DLD1 (cell line): ENCODE measurements around the gene RAB21.
"Not testable (repeated sequence)": the region's sequence is repeated elsewhere in the genome, so short reads cannot be mapped to it uniquely, and the experiment has no call there.

Experiments
- in situ Hi-C: cut with HindIII; loops from 2 replicates; pipeline ENCODE4 v1.10.0; 2017; ENCODE audit warnings: low sequenced_read_pairs

Gene RAB21

DNA sequence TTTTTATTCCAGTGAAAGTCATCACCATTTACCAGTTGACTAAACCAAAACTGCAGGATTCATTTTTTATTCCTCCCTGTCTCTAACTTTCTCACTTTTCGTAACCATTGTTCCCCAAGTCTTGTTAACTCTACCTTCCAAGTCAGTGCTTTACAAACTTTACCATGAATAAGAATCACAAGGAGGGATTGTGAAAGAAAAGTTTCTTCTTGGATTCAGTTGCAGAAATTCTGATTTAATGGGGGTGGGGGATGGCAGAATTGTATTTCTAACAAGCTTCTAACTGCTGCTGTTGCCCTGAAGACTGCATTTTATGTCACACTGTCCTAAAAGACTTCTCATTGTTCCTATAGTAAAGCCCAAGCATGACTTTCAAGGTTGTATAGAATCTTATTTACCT is 5.0 kb upstream of the RAB21 start:
- in situ Hi-C loops = no loop called here

DNA sequence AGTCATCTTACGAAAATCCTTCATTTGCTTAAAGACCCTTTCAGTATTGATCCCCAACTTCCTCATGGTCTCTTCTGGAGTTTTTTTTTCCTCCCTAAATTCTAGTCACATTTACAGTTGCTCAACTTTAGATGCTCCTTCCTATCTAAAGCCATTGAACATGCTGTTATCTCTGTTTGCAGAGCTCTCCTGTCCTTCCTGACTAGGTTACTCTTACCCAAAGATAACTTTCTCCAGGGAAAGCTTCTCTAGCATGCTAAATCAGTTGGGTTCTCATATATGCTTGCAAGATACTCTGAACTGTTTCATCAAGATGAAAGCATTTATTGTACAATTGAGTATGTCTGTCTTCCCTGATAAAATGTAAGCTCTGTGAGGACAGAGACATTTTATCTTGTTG is 1.8 kb upstream of the RAB21 start:
- in situ Hi-C loops = no loop called here

DNA sequence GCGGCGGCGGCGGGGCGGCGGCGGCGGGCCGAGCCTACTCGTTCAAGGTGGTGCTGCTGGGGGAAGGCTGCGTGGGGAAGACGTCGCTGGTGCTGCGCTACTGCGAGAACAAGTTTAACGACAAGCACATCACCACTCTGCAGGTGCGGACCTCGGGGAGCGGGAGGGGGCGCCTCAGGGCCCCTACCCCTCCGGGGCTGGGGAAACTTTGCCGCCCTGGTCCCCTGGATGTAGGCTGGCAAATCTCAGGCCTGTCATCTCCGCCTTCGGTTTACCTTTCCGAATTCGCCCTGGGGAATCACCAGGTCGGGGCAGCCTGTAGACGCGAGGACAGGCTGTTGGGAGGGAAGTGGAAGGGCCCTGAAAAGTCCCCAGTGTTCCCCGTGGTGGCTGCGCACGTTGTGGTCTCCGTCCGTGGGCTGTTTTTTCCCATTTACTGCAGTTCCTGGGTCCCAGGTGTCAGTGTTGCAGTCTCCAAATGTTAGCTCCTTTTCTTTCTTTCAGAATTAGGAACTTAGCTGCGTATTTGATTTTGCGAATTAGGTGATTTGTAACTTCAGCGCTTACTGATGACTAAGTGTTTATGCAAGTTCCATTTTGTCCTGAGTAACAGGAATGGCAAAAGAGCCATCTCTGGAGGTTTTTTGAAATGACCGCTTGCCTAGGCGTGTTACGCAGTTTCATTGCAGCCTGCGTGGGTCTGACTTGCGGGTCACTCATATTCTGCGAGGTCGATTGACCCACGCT is 656 bp downstream of the RAB21 start:
- in situ Hi-C loops = no loop called here

DNA sequence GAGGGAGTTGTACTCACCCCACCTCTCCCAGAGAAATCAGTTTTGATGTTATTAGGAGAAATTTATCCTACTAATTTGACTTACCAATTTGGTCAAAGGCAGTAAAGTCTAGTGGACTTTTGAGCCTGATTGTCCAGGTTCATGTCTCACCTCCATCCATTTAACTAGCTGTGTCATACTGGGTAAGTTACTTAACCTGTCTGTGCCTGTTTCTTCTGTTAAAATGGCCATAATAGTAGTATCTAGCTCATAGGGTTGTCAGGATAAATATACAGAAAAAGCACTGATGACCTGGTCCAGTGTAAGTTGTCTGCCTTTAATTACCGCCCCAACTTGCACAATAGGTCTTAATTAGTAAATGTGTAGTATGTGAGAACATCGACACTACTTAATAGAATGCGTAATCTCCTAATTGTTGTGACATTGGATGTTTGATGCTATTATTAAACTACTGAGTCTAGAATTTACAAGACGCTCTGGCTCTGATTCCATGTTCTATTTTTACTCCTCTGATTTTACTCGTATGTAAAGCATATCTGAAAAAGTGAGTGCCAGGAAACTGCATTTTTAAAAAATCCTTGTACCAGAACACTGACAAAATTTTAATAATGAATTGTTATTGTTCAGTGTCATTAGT is 1.5 kb downstream of the RAB21 start:
- in situ Hi-C loops = no loop called here

DNA sequence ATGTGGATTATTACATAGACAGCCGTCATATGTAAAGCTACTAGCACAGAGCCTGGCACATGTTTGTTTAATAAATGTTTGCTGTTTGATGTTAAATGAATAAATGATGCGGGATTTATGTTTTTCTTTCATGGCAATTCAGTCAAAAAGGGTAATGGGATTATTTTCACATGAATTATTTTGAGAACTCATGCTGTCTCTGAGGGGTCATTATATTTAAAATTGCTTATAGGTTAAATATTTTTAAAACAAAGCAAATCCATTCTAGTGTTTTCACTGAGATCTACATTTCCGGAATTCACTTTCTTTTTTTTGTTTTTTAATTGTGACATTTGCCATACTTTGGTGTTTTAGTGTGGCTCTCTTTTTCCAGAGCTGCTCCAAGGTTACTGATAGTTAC is 5.3 kb downstream of the RAB21 start:
- in situ Hi-C loops = no loop called here

DNA sequence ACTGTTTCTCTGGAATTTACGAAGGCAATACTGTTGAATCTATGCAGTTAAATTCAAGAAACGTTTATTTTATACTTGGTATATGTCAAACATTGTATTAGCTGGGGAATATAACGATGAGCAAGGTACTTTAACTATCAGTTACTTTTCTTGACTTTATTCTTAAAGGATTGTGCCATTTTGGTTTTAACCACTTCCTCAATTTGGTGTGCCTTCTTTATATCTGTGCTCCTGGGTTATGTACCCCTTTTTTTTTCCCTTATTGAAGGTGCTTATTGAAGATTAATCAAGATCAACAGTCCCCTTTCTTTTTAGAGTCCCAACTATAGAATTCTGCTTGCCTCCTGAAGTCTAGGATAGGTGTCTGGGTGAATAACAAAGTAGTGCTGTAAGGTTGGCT is 5.8 kb downstream of the RAB21 start:
- in situ Hi-C loops = no loop called here

DNA sequence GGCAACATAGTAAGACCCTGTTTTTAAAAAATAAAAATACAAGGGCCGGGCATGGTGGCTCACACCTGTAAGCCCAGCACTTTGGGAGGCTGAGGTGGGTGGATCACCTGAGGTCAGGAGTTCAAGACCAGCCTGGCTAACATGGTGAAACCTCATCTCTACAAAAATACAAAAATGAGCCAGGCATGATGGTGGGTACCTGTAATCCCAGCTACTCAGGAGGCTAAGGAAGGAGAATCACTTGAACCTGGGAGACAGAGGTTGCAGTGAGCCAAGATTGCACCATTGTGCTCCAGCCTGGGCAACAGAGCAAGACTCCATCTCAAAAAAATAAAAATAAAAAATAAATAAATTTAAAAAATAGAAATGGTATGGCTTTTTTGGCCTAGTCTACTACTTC is 6.7 kb downstream of the RAB21 start:
- in situ Hi-C loops = not testable (repeated sequence)

DNA sequence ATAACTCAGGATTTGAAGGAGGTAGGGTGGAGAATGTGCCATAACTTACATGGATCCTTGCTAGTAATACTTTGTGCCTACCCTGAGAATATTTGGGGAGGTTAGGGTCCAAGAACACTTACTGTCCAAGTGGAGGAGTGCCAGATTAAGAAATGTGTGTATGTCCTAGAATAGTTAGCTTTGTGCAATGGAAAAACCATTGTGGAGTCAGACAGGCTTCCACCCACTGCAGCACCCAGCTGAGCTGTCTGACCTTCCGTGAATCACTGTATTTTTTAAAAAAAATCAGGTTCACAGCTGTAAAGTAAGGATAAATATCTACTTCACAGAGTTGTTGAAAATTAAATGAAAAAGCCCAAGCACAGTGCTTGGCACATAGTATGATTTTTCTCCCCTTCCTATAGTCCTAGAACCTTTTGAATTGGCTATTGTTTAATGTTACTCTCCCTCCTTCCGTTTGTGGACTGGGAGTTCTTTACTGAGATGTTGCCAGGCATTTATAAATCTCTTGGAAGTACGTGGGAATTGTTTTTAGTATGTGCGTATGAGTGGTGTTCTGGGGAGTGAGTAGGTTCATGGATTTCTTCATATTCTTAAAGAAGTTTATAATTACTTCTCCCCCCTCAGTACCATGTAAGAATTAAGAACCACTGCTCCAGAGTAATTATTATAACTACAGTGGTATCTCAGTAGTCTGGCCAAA is 9.2 kb downstream of the RAB21 start:
- in situ Hi-C loops = no loop called here

DNA sequence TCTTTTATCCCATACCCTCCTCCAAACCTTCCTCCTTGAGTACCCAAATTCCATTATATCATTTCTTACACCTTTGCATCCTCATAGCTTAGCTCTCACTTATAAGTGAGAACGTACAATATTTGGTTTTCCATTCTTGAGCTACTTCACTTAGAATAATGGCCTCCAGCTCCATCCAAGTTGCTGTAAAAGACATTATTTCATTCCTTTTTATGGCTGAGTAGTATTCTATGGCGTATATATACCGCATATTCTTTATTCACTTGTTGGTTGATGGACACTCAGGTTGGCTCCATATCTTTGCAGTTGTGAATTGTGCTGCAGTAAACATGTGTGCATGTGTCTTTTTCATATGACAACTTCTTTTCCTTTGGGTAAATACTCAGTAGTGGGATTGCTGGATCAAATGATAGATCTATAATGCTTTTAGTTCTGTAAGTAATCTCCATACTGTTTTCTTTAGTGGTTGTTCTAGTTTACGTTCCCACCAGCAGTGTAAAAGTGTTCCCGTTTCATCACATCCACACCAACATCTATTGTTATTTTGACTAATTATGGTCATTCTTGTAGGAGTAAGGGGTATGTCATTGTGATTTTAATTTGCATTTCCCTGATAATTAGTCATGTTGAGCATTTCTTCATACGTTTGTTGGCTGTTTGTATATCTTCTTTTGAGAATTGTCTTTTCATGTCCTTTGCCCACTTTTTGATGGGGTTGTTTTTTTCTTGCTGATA is 10.1 kb downstream of the RAB21 start:
- in situ Hi-C loops = no loop called here

DNA sequence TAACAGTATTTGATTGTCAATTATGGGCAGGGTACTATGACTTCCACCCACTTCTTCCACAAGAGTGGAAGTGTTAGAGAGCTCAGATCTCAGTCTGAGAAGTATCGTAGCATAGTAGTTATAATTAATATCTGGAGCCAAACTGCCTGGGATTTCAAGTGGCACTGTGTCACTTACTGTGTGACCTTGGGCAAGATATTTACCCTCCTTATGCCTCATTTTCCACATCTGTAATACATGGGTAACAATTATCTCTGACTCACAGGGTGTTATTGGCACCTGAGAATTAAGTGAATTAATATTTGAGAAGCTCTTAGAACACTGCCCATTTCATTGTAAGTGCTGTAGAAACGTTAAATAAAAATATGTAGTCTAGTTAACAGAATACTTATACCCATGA is 11.5 kb downstream of the RAB21 start:
- in situ Hi-C loops = no loop called here

DNA sequence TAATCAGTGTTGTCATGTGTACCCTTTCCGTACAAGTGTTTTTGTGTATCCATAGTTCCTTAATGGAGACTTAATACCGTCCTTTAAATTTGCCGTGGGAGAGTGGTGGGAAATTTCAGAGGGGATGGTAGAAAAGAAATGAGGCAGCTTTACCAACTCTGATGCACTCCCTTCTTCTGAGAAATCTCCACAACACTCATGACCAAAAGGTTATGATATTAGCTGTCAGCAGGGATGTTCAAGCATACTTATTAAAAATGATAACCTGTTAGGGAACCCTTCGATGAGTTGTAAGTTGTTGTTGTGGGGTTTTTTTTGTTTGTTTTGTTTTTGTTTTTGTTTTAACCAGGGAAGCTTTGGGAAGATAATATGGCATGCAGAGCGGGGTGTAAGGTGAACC is 12.5 kb downstream of the RAB21 start:
- in situ Hi-C loops = no loop called here

DNA sequence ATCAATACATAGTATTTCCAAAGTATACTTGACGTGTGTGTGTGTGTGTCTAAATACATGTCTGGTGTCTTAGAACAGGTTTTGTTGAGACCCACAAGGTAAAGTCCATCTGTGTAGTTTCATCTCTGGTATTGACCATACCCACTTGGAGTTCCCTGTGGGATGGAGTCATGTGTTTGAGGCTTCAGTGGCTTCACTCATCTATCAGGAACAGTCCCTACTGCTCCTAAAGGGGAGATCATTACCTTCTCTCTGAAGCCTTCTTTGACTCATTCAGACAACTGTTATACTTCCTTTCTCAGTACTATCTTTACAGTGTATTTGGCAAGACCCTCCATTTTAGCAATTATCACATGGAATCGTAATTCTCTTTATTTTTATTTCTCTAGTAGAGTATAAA is 14.2 kb downstream of the RAB21 start:
- in situ Hi-C loops = no loop called here

DNA sequence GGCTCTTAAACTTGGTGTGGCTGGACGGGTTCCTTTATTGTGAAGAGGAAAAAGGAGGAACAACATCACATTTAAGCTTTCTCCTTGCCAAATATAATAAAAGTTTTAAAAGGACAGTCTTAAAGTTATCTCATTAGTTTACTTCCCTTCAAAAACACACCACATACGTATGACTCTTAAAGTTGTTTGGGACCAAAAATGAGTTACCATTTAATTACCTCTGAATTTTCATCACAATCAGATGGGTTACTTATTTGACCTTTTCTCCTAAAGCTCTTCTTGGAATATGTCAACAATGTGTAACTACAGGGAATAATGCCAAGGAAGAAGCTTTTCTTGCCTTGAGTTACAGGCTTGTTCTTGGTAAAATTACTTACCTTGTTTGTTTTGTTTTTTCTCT is 16.4 kb downstream of the RAB21 start:
- in situ Hi-C loops = no loop called here

DNA sequence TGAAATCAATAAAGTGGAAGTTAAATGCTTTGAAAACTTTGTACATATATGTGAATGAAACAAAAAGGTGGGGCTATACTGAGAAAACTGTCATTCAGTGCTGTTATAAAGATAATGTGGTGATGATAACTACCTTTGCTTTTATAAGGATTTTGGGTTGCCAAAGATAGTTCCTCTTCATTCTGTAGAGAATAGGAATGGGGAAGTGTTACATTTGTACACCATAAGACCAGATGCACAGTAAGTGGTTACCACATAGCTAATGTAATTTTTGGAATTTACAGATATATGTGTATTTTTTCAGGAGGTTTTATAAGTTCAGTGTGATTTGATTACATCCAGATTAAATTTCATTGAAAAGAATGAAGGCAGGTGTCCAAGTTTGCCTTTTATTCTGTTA is 18.1 kb downstream of the RAB21 start:
- in situ Hi-C loops = no loop called here

DNA sequence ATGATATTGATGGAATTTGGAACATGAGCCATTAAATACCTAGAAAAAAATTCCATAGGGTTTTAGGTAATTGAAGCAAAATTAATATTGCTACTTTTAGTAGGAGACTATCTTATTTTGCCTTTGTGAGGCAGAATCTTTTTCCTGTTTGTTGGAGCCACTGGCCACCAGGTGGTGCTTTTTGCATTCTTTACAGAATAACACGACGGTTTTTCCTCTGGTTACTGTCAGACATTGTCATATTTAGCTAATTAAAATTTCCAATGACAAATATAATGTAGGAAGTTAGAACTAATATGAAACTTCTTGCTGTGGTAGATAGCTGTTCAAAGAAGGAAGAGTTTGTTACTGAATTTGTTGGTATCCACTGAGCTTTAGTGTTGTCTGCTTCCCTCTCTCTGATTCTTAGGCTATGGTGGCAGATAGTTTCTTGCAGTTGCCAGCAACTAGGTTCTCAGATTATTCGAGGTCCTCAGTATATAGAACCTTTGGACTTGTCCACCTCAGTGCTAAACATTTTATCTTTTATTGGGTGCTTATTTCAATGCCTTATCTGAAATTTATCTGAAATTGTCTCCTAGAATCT is 25.7 kb downstream of the RAB21 start:
- in situ Hi-C loops = no loop called here

DNA sequence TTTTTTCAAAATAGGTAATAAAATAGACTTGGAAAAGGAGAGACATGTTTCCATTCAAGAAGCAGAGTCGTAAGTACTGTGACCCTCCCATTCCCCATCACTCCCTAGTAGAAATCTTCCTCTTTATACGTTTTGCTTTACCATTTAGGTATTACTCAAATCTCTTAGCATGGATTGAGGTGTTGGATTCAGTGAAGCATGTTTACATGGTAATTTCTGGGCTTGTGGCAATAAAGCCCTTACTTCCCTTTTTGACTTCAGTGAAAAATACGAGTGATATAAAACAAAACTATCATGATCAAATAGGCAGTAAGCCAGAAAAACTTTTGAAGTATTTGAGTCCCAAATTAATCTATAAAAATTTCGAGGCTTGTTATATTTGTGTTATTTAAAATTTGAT is 27.4 kb downstream of the RAB21 start:
- in situ Hi-C loops = no loop called here

DNA sequence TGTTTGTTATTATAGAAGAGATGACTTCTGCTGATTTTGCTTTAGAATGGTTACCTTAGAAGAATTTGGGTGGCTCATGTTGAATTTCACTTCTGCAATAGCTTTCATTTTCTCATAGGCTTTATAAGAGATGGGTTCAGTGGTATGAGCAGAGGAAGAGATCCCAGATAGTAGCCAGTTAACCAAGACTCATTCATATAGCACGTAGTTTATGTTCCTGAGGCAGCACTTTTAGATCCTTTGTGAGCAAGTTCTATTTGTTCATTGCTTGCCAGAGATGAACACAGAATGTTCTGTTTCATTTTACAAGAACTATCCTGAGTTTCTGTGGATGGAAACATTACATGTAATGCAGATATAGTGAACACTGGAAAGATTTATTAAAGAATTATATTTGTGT is 32.2 kb downstream of the RAB21 start:
- in situ Hi-C loops = no loop called here

DNA sequence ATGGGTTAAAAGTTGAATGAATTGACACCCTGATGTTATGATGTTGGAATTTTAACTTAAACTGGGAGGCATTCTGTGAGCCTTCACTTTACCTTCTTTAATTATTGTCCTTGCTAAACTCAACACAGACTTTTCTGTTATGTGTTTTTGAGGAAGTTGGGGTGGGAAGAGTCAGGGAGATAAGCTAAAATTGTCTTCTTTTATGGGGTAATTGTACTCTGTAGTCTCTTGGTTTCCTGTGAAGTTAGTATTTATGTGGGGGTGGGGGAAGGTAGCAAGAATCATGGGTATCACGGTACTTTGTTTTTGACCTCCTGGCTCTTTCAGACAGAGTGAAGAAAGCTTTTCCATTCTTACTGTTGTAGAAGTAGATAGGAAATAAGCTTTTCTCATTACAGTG is 32.9 kb downstream of the RAB21 start:
- in situ Hi-C loops = no loop called here

DNA sequence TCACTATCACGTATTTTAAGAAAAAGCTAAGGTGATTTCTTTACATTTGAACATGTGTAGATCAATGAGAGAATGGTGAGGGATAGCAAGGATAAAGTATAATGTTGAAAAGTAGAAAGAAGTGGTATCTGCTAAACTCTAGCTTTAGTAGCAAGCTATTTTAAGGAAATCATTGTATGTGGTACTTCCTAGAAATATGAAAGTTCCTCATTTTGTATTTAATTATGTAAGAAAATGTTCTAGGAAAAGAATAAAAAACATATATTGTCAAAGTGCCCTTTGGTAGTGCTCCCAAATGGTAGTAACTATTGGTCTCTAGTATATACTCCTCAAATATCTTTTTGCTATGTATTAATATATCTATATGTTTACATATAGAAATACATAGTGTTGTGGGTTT is 35.7 kb downstream of the RAB21 start:
- in situ Hi-C loops = no loop called here

DNA sequence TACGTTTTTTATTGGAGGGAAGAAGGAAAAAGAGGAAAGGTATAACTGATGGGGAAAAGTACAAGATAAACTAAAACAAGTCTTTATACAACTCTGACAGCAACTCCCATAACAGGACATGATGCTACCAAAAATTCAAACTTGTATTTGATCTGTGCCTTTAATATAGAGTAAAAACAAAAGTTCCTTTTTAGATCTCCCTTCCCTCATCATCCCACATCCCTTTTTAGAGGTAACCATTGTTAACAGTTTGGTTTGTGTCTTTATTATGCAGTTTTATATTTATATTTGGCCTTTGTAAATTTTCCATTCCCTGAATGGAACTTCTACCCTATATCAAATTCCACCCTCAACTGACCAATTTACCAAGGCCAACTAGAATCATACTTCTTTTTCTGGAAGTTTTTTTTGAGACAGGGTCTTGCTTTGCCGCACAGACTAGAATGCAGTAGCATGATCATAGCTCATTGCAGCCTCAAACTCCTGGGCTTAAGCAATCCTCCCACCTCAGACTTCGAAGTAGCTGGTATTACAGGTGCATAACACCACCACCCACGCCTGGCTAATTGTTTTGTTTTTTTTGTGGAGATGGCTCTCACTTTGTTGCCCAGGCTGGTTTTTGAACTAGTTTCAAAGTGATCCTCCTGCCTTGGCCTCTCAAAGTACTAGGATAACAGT is 36.9 kb downstream of the RAB21 start:
- in situ Hi-C loops = no loop called here

DNA sequence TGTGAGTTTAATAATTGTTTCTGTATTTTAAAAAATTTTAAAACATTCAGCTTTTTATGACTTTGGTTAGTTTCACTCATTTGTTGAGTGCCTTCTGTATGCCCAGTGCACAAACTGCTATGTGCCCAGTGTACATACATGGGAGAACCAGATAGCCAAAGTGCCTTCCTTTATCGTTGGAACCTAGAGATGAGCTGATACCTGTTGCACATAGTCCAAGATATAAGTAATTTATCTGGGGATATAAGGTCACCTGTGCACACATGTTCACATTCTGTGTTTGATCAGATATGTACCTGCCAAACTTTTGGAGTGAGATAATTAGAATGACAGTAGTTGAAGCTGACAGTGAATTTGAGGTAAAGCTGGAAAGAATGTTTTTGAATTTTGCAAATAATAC is 37.9 kb downstream of the RAB21 start:
- in situ Hi-C loops = no loop called here
